Thyroid gland (tissue), 4 donors: ENCODE data around the gene ANKRD55.
"Not testable (repeated sequence)": the region's sequence is repeated elsewhere in the genome, so short reads cannot be mapped to it uniquely, and the experiment has no call there.

Experiments used
- POLR2A ChIP-seq, 2 donors: fragments of 450-650 bp; IDR thresholded peaks; one replicate each; pipeline ENCODE4 v1.6.1; 2017; ENCODE audit warnings: antibody characterized with exemption in 2 of 2, mild to moderate bottlenecking in 2 of 2, moderate library complexity in 1 of 2
- TF ChIP-seq, protein P1 (sequence below), 6 experiments: fragments of 200-600 bp in 3 of 6; fragments of 450-650 bp in 3 of 6; sonication (generic) in 3 of 6; IDR thresholded peaks; one replicate each; pipeline ENCODE4 v1.5.1; 2016 to 2019; ENCODE audit warnings: antibody characterized with exemption in 6 of 6, mild to moderate bottlenecking in 2 of 6, inconsistent platforms in 1 of 6, moderate library complexity in 1 of 6

DNA sequence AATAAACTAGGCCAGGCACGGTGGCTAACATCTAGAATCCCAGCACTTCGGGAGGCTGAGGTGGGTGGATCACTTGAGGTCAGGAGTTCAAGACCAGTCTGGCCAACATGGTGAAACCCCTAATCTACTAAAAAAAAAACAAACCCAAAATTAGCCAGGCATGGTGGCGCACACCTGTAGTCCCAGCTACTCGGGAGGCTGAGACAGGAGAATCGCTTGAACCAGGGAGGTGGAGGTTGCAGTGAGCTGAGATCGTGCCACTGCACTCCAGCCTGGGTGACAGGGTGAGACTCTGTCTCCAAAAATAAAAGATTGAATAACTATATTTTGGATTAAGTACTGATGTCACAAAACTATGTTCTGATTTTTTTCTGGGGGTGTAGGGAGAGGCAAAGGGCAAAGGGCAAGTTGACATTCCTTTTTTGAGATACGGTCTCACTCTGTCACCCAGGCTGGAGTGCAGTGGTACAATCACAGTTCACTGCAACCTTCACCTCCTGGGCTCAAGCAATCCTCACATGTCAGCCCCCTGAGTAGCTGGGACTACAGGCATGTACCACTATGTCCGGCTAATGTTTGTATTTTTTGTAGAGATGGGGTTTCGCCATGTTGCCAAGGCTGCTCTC lies 110.7 kb downstream of the ANKRD55 start:
- TF ChIP-seq, protein P1, sequence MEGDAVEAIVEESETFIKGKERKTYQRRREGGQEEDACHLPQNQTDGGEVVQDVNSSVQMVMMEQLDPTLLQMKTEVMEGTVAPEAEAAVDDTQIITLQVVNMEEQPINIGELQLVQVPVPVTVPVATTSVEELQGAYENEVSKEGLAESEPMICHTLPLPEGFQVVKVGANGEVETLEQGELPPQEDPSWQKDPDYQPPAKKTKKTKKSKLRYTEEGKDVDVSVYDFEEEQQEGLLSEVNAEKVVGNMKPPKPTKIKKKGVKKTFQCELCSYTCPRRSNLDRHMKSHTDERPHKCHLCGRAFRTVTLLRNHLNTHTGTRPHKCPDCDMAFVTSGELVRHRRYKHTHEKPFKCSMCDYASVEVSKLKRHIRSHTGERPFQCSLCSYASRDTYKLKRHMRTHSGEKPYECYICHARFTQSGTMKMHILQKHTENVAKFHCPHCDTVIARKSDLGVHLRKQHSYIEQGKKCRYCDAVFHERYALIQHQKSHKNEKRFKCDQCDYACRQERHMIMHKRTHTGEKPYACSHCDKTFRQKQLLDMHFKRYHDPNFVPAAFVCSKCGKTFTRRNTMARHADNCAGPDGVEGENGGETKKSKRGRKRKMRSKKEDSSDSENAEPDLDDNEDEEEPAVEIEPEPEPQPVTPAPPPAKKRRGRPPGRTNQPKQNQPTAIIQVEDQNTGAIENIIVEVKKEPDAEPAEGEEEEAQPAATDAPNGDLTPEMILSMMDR (IDR thresholded peaks at IDR 0.05) = not testable (repeated sequence)
- not testable (repeated sequence) for TF ChIP-seq POLR2A (IDR thresholded peaks at IDR 0.05)
